Fibroblast of lung (primary cell): ENCODE measurements around the gene L1CAM. TPM values are rescaled to one million over a fixed set of nuclear protein-coding genes. Genes with fewer than 3 reads are reported as not detected.

Source experiments
- DNase-seq, 2 donors: peaks; one replicate each; pipeline versions ENCODE4 v3.0.0 to v3.0.0-alpha.2; 2010; ENCODE audit warnings: low read depth in 2 of 2
- H2AFZ ChIP-seq: 2 replicates; pipeline ENCODE4 v1.5.1; 2012; ENCODE audit warnings: low read length, control low read depth, inconsistent platforms
- H3K27ac ChIP-seq: 2 replicates; pipeline ENCODE4 v1.5.1; 2011; ENCODE audit warnings: low read length, control low read depth; ENCODE audit not compliant: insufficient read depth
- H3K27me3 ChIP-seq: 2 replicates; pipeline ENCODE4 v1.5.1; 2011; ENCODE audit warnings: mild to moderate bottlenecking, low read length; ENCODE audit not compliant: control insufficient read depth, insufficient read depth
- H3K36me3 ChIP-seq: 2 replicates; pipeline ENCODE4 v1.5.1; 2011; ENCODE audit warnings: low read length; ENCODE audit not compliant: control insufficient read depth, insufficient read depth
- H3K4me1 ChIP-seq: 2 replicates; pipeline ENCODE4 v1.5.1; 2011; ENCODE audit warnings: low read length; ENCODE audit not compliant: control insufficient read depth, insufficient read depth; ENCODE audit errors: extremely low read depth
- H3K4me2 ChIP-seq: 2 replicates; pipeline ENCODE4 v1.5.1; 2011; ENCODE audit warnings: low read length, control low read depth; ENCODE audit not compliant: insufficient read depth; ENCODE audit errors: extremely low read depth
- H3K4me3 ChIP-seq, 4 experiments: fragments of 200-600 bp in 1 of 4; sonication (generic) in 1 of 4; replicated peaks in 1 of 4; 2 replicates each; pipeline ENCODE4 v1.5.1; 2011 to 2016; ENCODE audit warnings: low read length in 4 of 4, low read depth in 3 of 4, mild to moderate bottlenecking in 3 of 4, control low read depth in 2 of 4, inconsistent platforms in 1 of 4, mixed read lengths in 1 of 4; ENCODE audit not compliant: insufficient read depth in 1 of 4; ENCODE audit errors: control extremely low read depth in 1 of 4
- H3K79me2 ChIP-seq: 2 replicates; pipeline ENCODE4 v1.5.1; 2012; ENCODE audit warnings: mild to moderate bottlenecking, low read length, inconsistent platforms; ENCODE audit not compliant: control insufficient read depth, insufficient read depth
- H3K9ac ChIP-seq: 2 replicates; pipeline ENCODE4 v1.5.1; 2011; ENCODE audit warnings: mild to moderate bottlenecking, low read length, control low read depth; ENCODE audit not compliant: insufficient read depth
- H3K9me3 ChIP-seq: 2 replicates; pipeline ENCODE4 v1.5.1; 2012; ENCODE audit warnings: low read depth, low read length; ENCODE audit not compliant: control insufficient read depth, insufficient read depth
- H4K20me1 ChIP-seq: 2 replicates; pipeline ENCODE4 v1.5.1; 2011; ENCODE audit warnings: low read length; ENCODE audit not compliant: control insufficient read depth, insufficient read depth; ENCODE audit errors: extremely low read depth
- CTCF ChIP-seq, 2 donors: IDR thresholded peaks in 1 of 2; conservative IDR thresholded peaks in 1 of 2; 1 replicate in 1 of 2; 2 replicates in 1 of 2; pipeline ENCODE4 v1.5.1; 2011 to 2012; ENCODE audit warnings: low read length in 2 of 2, control low read depth in 1 of 2, inconsistent platforms in 1 of 2, low read depth in 1 of 2, mild to moderate bottlenecking in 1 of 2
- EZH2 ChIP-seq: IDR thresholded peaks from 2 replicates; pipeline ENCODE4 v1.5.1; 2012; ENCODE audit warnings: low read length, control low read depth, mild to moderate bottlenecking; ENCODE audit errors: missing control alignments
- polyA plus RNA-seq, 2 donors: library from polyadenylated mRNA; depleted of rRNA in 1 of 2; stranded (reverse) in 1 of 2; unstranded in 1 of 2; fragments of >200 nt; gene quantifications; 2 replicates each; pipeline ENCODE4 v1.2.1, GENCODE V29; 2011 to 2012; ENCODE audit warnings: missing spikeins in 1 of 2
- total RNA-seq: library from RNA; depleted of rRNA; stranded (reverse); fragments of >200 nt; gene quantifications from 2 replicates; pipeline ENCODE4 v1.2.1, GENCODE V29; 2014

L1CAM gene
- total and polyA plus RNA-seq, 2 donors (not counting 1 experiment from before 2014, with no cell fraction given) = 0.99 to 1.7 TPM

- DNase-seq = no peak
- H3K27ac ChIP-seq = no peak overlapping the region
- no peak overlapping the region for H2AFZ ChIP-seq
- no peaks in the 10 kb centered on the region for H3K27me3 ChIP-seq
- no peak overlapping the region for H3K4me2 ChIP-seq
- no peaks in the 10 kb centered on the region for H3K79me2 ChIP-seq
- no peaks in the 10 kb centered on the region for H4K20me1 ChIP-seq
- no peak for TF ChIP-seq EZH2
- no peak for TF ChIP-seq CTCF (conservative IDR thresholded peaks at IDR 0.05 in 1 of 2, IDR thresholded peaks at IDR 0.05 in 1 of 2; ENCODE audit: low read depth in 1 of 2, low read length in 2 of 2)
- no peak overlapping the region for H3K9ac ChIP-seq
- H3K4me3 ChIP-seq = no peak overlapping the region
- H3K9me3 ChIP-seq = no peaks in the 10 kb centered on the region
- no peaks in the 10 kb centered on the region for H3K36me3 ChIP-seq
- H3K4me1 ChIP-seq = no peaks in the 10 kb centered on the region
These were observed 32.1 kb downstream of the L1CAM start for GRCh38 chrX:153853902-153854267.

GRCh38 chrX:153853180-153853901 is 32.6 kb downstream of the L1CAM start:
- Histone ChIP-seq H3K79me2 (no peaks in the 10 kb centered on the region), H3K4me3 (no peak overlapping the region), H3K9me3 (no peaks in the 10 kb centered on the region), H3K36me3 (no peaks in the 10 kb centered on the region), H2AFZ (no peak overlapping the region), H3K27ac (no peak overlapping the region), H3K9ac (no peak overlapping the region), H3K4me2 (no peak overlapping the region), H3K4me1 (no peaks in the 10 kb centered on the region), H4K20me1 (no peaks in the 10 kb centered on the region), H3K27me3 (no peaks in the 10 kb centered on the region)
- TF ChIP-seq EZH2 (no peak), CTCF (conservative IDR thresholded peaks at IDR 0.05 in 1 of 2, IDR thresholded peaks at IDR 0.05 in 1 of 2; ENCODE audit: low read depth in 1 of 2, low read length in 2 of 2) (no peak)
- no peak for DNase-seq

- H3K9ac ChIP-seq = no peak overlapping the region
- H3K36me3 ChIP-seq = no peaks in the 10 kb centered on the region
- no peaks in the 10 kb centered on the region for H3K79me2 ChIP-seq
- H3K4me1 ChIP-seq = no peaks in the 10 kb centered on the region
- no peak overlapping the region for H3K4me3 ChIP-seq
- no peak for DNase-seq
- TF ChIP-seq EZH2 (no peak), CTCF (conservative IDR thresholded peaks at IDR 0.05 in 1 of 2, IDR thresholded peaks at IDR 0.05 in 1 of 2; ENCODE audit: low read depth in 1 of 2, low read length in 2 of 2) (no peak)
- no peak overlapping the region for H3K27ac ChIP-seq
- no peaks in the 10 kb centered on the region for H4K20me1 ChIP-seq
- no peak overlapping the region for H2AFZ ChIP-seq
- H3K4me2 ChIP-seq = no peak overlapping the region
- no peaks in the 10 kb centered on the region for H3K9me3 ChIP-seq
- no peaks in the 10 kb centered on the region for H3K27me3 ChIP-seq
These were observed 34.0 kb downstream of the L1CAM start for GRCh38 chrX:153851981-153852380.
